ENCODE results near the gene DDR2.

Gene DDR2

DNA sequence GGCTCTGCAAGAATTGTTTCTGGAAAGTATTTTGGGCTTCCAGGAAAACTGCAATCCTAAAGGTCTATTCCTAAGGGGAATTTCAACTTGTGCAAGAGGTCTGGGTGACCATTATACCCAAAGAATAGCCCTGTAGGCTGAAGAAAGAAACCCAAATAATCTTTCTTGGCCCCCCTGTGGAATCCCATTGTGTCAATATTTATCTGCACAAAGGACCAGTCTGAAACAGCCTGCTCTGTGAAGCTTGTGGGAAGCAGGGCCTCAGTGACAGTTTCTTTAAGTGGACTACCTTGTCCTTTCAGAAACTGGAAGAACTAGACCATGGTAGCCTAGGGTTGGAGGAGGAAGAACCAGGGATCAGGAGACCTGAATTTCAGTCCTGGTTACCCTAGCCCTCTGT lies 99.8 kb downstream of the DDR2 start:
- no peak for TF ChIP-seq CTCF (IDR thresholded peaks at IDR 0.05)

- TF ChIP-seq CTCF (IDR thresholded peaks at IDR 0.05), result no peak
Measured at GRCh38 chr1:162732566-162733335, 100.5 kb downstream of the DDR2 start.

- TF ChIP-seq CTCF (IDR thresholded peaks at IDR 0.05), result no peak
Measured at GRCh38 chr1:162733336-162733590, 101.0 kb downstream of the DDR2 start.

DNA sequence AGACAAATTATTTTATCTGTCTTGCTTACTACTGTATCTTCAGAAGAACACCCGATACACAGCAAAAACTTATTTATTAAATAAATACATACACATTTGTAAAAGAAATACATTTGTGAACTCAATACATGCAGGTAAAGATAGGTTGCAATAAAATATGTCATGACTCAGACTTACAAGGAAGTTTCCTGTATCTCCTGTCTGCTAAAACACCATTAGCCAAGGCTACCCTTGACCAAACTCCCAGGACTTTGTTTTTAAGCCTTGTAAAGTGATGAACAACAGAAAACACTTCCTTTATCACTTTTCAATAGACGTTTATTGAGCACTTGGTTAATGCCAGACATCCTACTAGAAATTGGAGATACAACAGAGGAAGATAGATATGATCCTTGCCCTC lies 101.8 kb downstream of the DDR2 start:
- TF ChIP-seq CTCF (IDR thresholded peaks at IDR 0.05), result no peak

DNA sequence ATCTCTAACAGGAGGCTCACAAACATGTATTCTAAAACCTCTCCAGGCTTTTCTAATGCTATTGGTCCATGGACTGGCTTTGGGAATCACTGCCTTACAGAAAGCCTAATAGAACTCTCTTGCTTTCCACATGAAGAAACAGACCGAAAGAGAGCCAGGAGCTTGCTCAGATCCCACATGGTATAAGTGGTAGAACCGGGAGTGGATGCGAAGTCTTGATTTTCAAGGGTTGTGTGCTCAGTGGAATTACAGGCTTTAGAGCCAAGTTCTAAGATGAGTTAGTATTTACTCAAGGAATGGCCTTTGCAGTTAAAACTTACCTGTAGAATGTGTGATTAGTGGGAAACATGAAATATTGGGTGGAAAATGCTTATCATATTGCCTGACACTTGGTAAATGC lies 103.9 kb downstream of the DDR2 start:
- TF ChIP-seq CTCF (IDR thresholded peaks at IDR 0.05), result no peak

DNA sequence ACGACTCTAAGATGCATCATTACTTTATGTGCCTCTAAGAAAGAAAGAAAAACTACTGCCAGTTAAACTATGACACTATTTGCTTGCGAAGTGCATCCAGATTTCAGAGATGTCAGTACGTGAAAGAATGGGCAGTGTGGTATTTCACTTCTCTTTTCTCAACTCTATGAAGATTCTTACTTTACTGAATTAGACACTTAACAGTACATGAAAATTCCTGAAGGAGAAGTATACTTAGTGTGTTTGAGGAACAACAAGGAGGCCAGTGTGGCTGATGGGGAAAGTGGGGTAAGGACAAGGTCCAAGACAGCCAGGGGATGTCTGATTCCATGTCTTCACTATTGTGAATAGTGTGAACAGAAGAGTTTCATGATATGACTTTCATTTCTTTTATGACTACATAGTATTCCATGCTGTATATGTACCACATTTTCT lies 104.4 kb downstream of the DDR2 start:
- TF ChIP-seq CTCF (IDR thresholded peaks at IDR 0.05), result no peak

DNA sequence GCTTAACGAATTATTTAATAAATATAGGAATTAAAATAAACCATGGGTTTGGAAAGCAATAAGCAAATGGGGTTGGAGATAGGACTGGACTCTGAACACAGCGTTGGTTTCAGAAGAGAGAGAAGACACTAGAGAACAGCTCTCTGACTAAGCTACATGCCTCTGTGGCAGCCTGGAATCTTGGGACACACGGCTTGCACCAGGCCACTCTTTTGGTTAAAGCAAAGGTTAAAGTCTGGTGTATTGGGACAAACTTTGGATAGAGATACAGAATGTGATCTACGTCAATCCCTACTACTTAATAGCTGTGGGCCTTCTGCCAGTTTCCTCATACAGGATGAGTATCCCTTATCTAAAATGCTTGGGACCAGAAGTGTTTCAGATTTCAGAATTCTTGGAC lies 108.5 kb downstream of the DDR2 start:
- TF ChIP-seq CTCF (IDR thresholded peaks at IDR 0.05), result no peak

DNA sequence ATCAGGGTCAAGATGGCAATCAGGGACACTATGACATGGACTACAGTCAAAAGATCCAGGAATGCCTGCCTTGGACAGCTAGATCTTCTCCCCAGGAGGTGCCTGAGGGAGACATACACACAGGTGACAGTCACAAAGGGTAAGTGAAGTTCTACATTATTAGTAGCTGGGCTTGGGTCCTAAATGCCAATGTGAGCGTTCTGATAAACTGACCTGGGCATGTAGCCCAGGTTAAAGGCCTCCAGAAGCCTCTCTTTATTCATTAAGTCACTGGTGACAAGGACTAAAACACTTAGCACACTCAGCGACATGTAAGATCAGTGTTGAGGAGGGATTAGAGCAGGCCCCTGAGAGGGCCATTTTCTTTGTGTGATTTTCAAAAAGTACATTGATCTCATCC lies 109.3 kb downstream of the DDR2 start:
- TF ChIP-seq CTCF (IDR thresholded peaks at IDR 0.05), result no peak

Data from LNCAP (cell line).